HEK293T (cell line): Measurements from ENCODE around the gene IL22RA1.

Experiments used
- FOXM1 ChIP-seq: fragments of 450-650 bp; IDR thresholded peaks from 2 replicates; pipeline ENCODE4 v1.6.1; 2017; ENCODE audit warnings: mild to moderate bottlenecking, borderline replicate concordance
- SUZ12 ChIP-seq: fragments of 450-650 bp; IDR thresholded peaks from 2 replicates; pipeline ENCODE4 v1.6.1; 2016; ENCODE audit warnings: mild to moderate bottlenecking
- TARDBP ChIP-seq: fragments of 450-650 bp; IDR thresholded peaks from 2 replicates; pipeline ENCODE4 v1.6.1; 2016

- TF ChIP-seq FOXM1 = no peak
- TF ChIP-seq SUZ12 = no peak
- no peak for TF ChIP-seq TARDBP
These were observed 56.5 kb downstream of the IL22RA1 start for GRCh38 chr1:24086466-24086865.
